CD14-positive monocyte (primary cell): ENCODE results near the gene PTPN14. TPM values are rescaled to one million over a fixed set of nuclear protein-coding genes. Genes with fewer than 3 reads are reported as not detected.
"Not testable (repeated sequence)": the region's sequence is repeated elsewhere in the genome, so short reads cannot be mapped to it uniquely, and the experiment has no call there.

Experiments used
- DNase-seq, 3 donors: peaks; one replicate each; pipeline ENCODE4 v3.0.0-alpha.2; 2011 to 2022
- H2AFZ ChIP-seq: 2 replicates; pipeline ENCODE4 v1.6.0; 2012; ENCODE audit warnings: mild to moderate bottlenecking, low read depth, low read length, inconsistent platforms; ENCODE audit not compliant: insufficient read depth, poor library complexity, severe bottlenecking
- H3K27ac ChIP-seq, 2 donors: 1 replicate in 1 of 2; 2 replicates in 1 of 2; pipeline ENCODE4 v1.5.1; 2012 to 2013; ENCODE audit warnings: low read length in 2 of 2, control low read depth in 1 of 2, inconsistent platforms in 1 of 2, low read depth in 1 of 2, mild to moderate bottlenecking in 1 of 2
- H3K27me3 ChIP-seq, 2 donors: one replicate each; pipeline versions ENCODE4 v1.6.0 to v1.6.1; 2011 to 2013; ENCODE audit warnings: low read length in 2 of 2; ENCODE audit not compliant: control insufficient read depth in 2 of 2, insufficient read depth in 2 of 2
- H3K36me3 ChIP-seq, 2 donors: replicated peaks in 1 of 2; 1 replicate in 1 of 2; 2 replicates in 1 of 2; pipeline versions ENCODE4 v1.5.1 to v1.6.1; 2012 to 2013; ENCODE audit warnings: low read length in 2 of 2, control low read depth in 1 of 2, inconsistent platforms in 1 of 2, mild to moderate bottlenecking in 1 of 2; ENCODE audit not compliant: insufficient read depth in 2 of 2, control insufficient read depth in 1 of 2
- H3K4me1 ChIP-seq, 2 donors: 1 replicate in 1 of 2; 2 replicates in 1 of 2; pipeline versions ENCODE4 v1.5.1 to v1.6.1; 2012 to 2013; ENCODE audit warnings: low read length in 2 of 2, control low read depth in 1 of 2, inconsistent platforms in 1 of 2, mild to moderate bottlenecking in 1 of 2, moderate library complexity in 1 of 2; ENCODE audit not compliant: insufficient read depth in 2 of 2, control insufficient read depth in 1 of 2
- H3K4me2 ChIP-seq: replicated peaks from 2 replicates; pipeline ENCODE3; 2012; ENCODE audit warnings: low read length, moderate library complexity, mild to moderate bottlenecking; ENCODE audit not compliant: poor library complexity, severe bottlenecking; ENCODE audit errors: extremely low read depth
- H3K4me3 ChIP-seq, 3 experiments: fragments of 200-600 bp in 1 of 3; sonication (generic) in 1 of 3; replicated peaks in 1 of 3; 1 replicate in 2 of 3; 2 replicates in 1 of 3; pipeline ENCODE4 v1.5.1; 2011 to 2013; ENCODE audit warnings: low read length in 3 of 3, mild to moderate bottlenecking in 3 of 3, control low read depth in 2 of 3, low read depth in 2 of 3, inconsistent platforms in 1 of 3, moderate library complexity in 1 of 3
- H3K79me2 ChIP-seq: 2 replicates; pipeline ENCODE4 v1.6.0; 2012; ENCODE audit warnings: mild to moderate bottlenecking, control low read depth, inconsistent platforms, low read length, moderate library complexity; ENCODE audit not compliant: insufficient read depth
- H3K9ac ChIP-seq: 2 replicates; pipeline ENCODE4 v1.6.0; 2017; ENCODE audit warnings: low read length, mild to moderate bottlenecking; ENCODE audit not compliant: insufficient read depth, poor library complexity, severe bottlenecking
- H3K9me3 ChIP-seq, 2 donors: replicated peaks in 1 of 2; 1 replicate in 1 of 2; 2 replicates in 1 of 2; pipeline versions ENCODE4 v1.5.1 to v1.6.1; 2012 to 2013; ENCODE audit warnings: low read length in 2 of 2, control low read depth in 1 of 2; ENCODE audit not compliant: control insufficient read depth in 1 of 2, insufficient read depth in 1 of 2
- H4K20me1 ChIP-seq: 2 replicates; pipeline ENCODE4 v1.6.0; 2012; ENCODE audit warnings: mild to moderate bottlenecking, low read length, control low read depth, moderate library complexity; ENCODE audit not compliant: insufficient read depth
- H3K27ac Mint-ChIP-seq, 7 donors: one replicate each; pipeline ENCODE4 v1.8.0; 2020; ENCODE audit warnings: mild to moderate bottlenecking in 7 of 7, mixed read lengths in 7 of 7, moderate library complexity in 6 of 7, inconsistent platforms in 2 of 7
- H3K27me3 Mint-ChIP-seq, 3 donors: one replicate each; pipeline ENCODE4 v1.8.0; 2021 to 2022; ENCODE audit warnings: low read depth in 3 of 3, mild to moderate bottlenecking in 3 of 3, mixed read lengths in 3 of 3, moderate library complexity in 3 of 3, inconsistent platforms in 1 of 3
- H3K36me3 Mint-ChIP-seq, 2 donors: one replicate each; pipeline ENCODE4 v1.8.0; 2020; ENCODE audit warnings: mixed read lengths in 2 of 2, inconsistent platforms in 1 of 2, mild to moderate bottlenecking in 1 of 2
- H3K4me1 Mint-ChIP-seq: one replicate; pipeline ENCODE4 v1.8.0; 2020; ENCODE audit warnings: mild to moderate bottlenecking, mixed read lengths
- H3K4me3 Mint-ChIP-seq, 2 donors: one replicate each; pipeline ENCODE4 v1.8.0; 2020; ENCODE audit warnings: mild to moderate bottlenecking in 2 of 2, mixed read lengths in 2 of 2, moderate library complexity in 1 of 2
- H3K9me3 Mint-ChIP-seq, 7 donors: one replicate each; pipeline ENCODE4 v1.8.0; 2020 to 2022; ENCODE audit warnings: mixed read lengths in 7 of 7, mild to moderate bottlenecking in 6 of 7, moderate library complexity in 6 of 7, inconsistent platforms in 2 of 7
- WGBS: methylation state at CpG from one replicate; pipeline ENCODE4 v1.1.5; 2013; ENCODE audit warnings: missing lambda C conversion rate; ENCODE audit not compliant: insufficient coverage; 5-methylcytosine and 5-hydroxymethylcytosine counted together
- intact Hi-C, 2 donors: fragments of 100-400 bp; cut with micrococcal nuclease; formaldehyde crosslinking; loops; one replicate each; pipeline versions ENCODE4 v1.15.0 to v1.15.1; 2023
- polyA plus RNA-seq, 3 donors: library from polyadenylated mRNA; depleted of rRNA in 1 of 3; unstranded in 2 of 3; stranded (reverse) in 1 of 3; fragments of 300-500 nt in 2 of 3; fragments of >200 nt in 1 of 3; fragmentation: Illumina TruSeq in 2 of 3; gene quantifications; 1 replicate in 2 of 3; 2 replicates in 1 of 3; pipeline ENCODE4 v1.2.3, GENCODE V29; 2012 to 2021
- TF ChIP-seq, protein P1 (sequence below): fragments of 200-600 bp; IDR thresholded peaks from one replicate; pipeline ENCODE4 v1.8.0; 2022; ENCODE audit warnings: antibody characterized with exemption, mild to moderate bottlenecking

Gene PTPN14
- polyA plus RNA-seq, 3 donors: 0.01 TPM; not detected in 1

DNA sequence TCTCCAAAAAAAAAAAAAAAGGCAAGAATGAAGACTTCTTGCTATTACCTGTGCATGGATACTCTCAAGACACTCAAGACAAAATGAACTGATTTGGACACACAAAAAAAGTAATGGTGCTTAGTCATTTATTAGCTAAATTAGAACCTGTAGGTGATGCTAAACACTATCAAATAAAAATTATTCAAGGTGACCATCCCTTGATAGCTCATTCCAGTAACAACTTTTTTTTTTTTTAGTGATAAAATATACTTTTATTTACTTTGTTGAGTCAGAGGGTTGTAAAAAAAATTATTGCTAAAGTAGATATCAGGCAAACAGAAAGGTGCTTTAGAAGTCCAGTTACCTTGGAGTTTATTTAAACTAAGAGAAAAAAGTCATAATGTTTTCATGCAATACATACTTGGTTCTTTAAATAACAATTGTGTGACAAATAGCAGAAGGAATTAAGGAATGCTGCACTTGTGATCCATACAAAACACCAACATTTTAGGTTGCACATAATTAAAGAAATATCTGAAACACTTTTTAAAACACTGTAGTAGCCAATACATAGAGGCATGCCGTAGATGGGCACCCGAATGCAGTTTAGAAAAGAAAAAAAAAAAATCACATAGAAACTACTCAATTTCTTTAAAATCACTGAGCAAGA is 69.3 kb downstream of the PTPN14 start:
- H3K9ac ChIP-seq, H3K4me1 Mint-ChIP-seq, H3K4me1 ChIP-seq, H3K4me3 Mint-ChIP-seq, H2AFZ ChIP-seq, H3K27ac Mint-ChIP-seq, H3K27me3 ChIP-seq, H3K27me3 Mint-ChIP-seq, H3K27ac ChIP-seq, H3K9me3 Mint-ChIP-seq, H4K20me1 ChIP-seq, H3K4me3 ChIP-seq, H3K36me3 Mint-ChIP-seq, intact Hi-C loops, H3K4me2 ChIP-seq, H3K36me3 ChIP-seq, DNase-seq, H3K9me3 ChIP-seq, H3K79me2 ChIP-seq: not testable (repeated sequence)
- WGBS: 50% methylated on average over 2 of the region's 2 CpGs

DNA sequence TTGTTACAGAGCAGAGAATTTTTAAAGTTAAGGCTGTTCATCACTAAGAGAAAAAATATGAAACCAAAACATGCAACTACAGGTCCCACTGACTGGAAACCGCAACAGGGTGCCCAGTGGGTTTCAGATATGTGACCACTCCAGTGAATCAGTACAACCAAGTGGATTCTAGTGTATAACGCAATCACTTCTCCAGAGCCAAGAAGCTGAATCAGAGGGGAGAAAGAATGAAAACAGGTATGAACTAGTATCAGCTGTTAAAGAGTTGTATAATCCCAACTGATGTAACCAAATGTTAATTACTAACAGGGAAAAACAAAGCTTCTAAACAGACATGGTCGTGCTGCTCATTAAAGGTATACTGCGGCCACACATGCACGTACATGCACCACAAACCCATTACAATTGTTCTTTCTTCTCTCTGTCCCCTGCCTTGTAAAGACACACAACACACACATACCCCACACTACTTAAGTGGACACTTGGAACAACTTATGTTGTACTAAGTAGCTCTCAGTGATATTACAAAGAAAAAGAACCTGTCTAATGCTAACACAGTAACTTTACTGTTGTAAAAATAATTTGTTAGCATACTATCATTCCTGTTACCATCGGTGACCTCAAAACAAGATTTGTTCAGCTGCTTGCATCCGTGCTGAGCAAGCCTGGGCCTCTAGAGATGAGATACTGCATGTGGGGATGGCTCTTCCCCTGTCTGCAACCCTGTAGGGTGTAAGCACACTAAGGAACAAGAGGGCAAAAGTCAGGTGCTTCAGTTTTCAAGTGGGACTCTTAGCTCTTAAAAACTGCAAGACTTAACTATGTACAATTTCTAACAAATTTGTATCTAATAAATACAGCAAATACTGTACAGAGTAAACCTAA is 74.2 kb downstream of the PTPN14 start:
- Mint-ChIP-seq H3K4me1 (no peaks in the 10 kb centered on the region), H3K9me3 (no peaks in the 10 kb centered on the region), H3K27ac (no peak overlapping the region), H3K4me3 (no peak overlapping the region), H3K27me3 (peaks cover 2 to 6% (median 3%) of the 10 kb centered on the region in 3 donors), H3K36me3 (no peaks in the 10 kb centered on the region)
- intact Hi-C loops: no loop called here
- H3K27me3 ChIP-seq: no peaks in the 10 kb centered on the region
- no peak for DNase-seq
- H3K4me2 ChIP-seq: no peak overlapping the region
- H3K9ac ChIP-seq: no peak overlapping the region
- no peak overlapping the region for H2AFZ ChIP-seq
- no peaks in the 10 kb centered on the region for H4K20me1 ChIP-seq
- no peaks in the 10 kb centered on the region for H3K4me1 ChIP-seq
- no peaks in the 10 kb centered on the region for H3K9me3 ChIP-seq
- TF ChIP-seq, protein P1, sequence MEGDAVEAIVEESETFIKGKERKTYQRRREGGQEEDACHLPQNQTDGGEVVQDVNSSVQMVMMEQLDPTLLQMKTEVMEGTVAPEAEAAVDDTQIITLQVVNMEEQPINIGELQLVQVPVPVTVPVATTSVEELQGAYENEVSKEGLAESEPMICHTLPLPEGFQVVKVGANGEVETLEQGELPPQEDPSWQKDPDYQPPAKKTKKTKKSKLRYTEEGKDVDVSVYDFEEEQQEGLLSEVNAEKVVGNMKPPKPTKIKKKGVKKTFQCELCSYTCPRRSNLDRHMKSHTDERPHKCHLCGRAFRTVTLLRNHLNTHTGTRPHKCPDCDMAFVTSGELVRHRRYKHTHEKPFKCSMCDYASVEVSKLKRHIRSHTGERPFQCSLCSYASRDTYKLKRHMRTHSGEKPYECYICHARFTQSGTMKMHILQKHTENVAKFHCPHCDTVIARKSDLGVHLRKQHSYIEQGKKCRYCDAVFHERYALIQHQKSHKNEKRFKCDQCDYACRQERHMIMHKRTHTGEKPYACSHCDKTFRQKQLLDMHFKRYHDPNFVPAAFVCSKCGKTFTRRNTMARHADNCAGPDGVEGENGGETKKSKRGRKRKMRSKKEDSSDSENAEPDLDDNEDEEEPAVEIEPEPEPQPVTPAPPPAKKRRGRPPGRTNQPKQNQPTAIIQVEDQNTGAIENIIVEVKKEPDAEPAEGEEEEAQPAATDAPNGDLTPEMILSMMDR: no peak
- H3K79me2 ChIP-seq: no peaks in the 10 kb centered on the region
- no peak overlapping the region for H3K27ac ChIP-seq
- 100% methylated on average over 3 of the region's 7 CpGs for WGBS
- no peaks in the 10 kb centered on the region for H3K36me3 ChIP-seq
- H3K4me3 ChIP-seq: no peak overlapping the region
